Mesenchymal stem cell (in vitro differentiated cells and primary cell): ENCODE results near the gene ARRDC1.

Source experiments
- DNase-seq: peaks from one replicate; pipeline ENCODE4 v3.0.0-alpha.2; 2013
- H2AFZ ChIP-seq: one replicate; pipeline ENCODE4 v1.6.1; 2013; ENCODE audit warnings: low read depth, mild to moderate bottlenecking, control low read depth, inconsistent platforms, low read length, moderate library complexity
- H2AK5ac ChIP-seq: 2 replicates; pipeline ENCODE4 v1.6.1; 2013; ENCODE audit warnings: low read length, moderate library complexity, mild to moderate bottlenecking, inconsistent platforms; ENCODE audit not compliant: severe bottlenecking
- H2BK120ac ChIP-seq: one replicate; pipeline ENCODE4 v1.6.1; 2013; ENCODE audit warnings: low read depth, mild to moderate bottlenecking, inconsistent platforms, low read length, moderate library complexity
- H2BK12ac ChIP-seq, 2 experiments: one replicate each; pipeline ENCODE4 v1.6.1; 2013; ENCODE audit warnings: inconsistent platforms in 2 of 2, low read length in 2 of 2, mild to moderate bottlenecking in 2 of 2, moderate library complexity in 2 of 2, control low read depth in 1 of 2
- H2BK15ac ChIP-seq: one replicate; pipeline ENCODE4 v1.6.1; 2013; ENCODE audit warnings: mild to moderate bottlenecking, low read depth, inconsistent platforms; ENCODE audit not compliant: poor library complexity, severe bottlenecking
- H2BK5ac ChIP-seq: 2 replicates; pipeline ENCODE4 v1.6.1; 2013; ENCODE audit warnings: low read depth, mild to moderate bottlenecking, low read length, control low read depth, inconsistent platforms; ENCODE audit not compliant: poor library complexity, severe bottlenecking
- H3K14ac ChIP-seq, 2 experiments: one replicate each; pipeline ENCODE4 v1.6.1; 2013; ENCODE audit warnings: inconsistent platforms in 2 of 2, low read length in 2 of 2, control low read depth in 1 of 2, mild to moderate bottlenecking in 1 of 2, moderate library complexity in 1 of 2
- H3K18ac ChIP-seq, 2 experiments: one replicate each; pipeline ENCODE4 v1.6.1; 2013; ENCODE audit warnings: inconsistent platforms in 2 of 2, low read length in 2 of 2, control low read depth in 1 of 2, low read depth in 1 of 2, mild to moderate bottlenecking in 1 of 2
- H3K23ac ChIP-seq, 2 experiments: one replicate each; pipeline ENCODE4 v1.6.1; 2013; ENCODE audit warnings: inconsistent platforms in 2 of 2, low read length in 2 of 2, mild to moderate bottlenecking in 2 of 2, moderate library complexity in 2 of 2, control low read depth in 1 of 2
- H3K27ac ChIP-seq: 2 replicates; pipeline ENCODE4 v1.5.1; 2013; ENCODE audit warnings: mild to moderate bottlenecking, moderate library complexity, low read length, control low read depth, inconsistent platforms; ENCODE audit not compliant: poor library complexity, severe bottlenecking
- H3K27me3 ChIP-seq, 2 experiments: 2 replicates each; pipeline versions ENCODE4 v1.6.1 to v1.7.0; 2013; ENCODE audit warnings: low read length in 2 of 2, mild to moderate bottlenecking in 2 of 2, moderate library complexity in 2 of 2, control low read depth in 1 of 2, inconsistent platforms in 1 of 2; ENCODE audit not compliant: control insufficient read depth in 1 of 2, insufficient read depth in 1 of 2
- H3K36me3 ChIP-seq, 2 experiments: 2 replicates each; pipeline versions ENCODE4 v1.6.1 to v1.7.0; 2013; ENCODE audit warnings: low read length in 2 of 2, control low read depth in 1 of 2, inconsistent platforms in 1 of 2, low read depth in 1 of 2, mild to moderate bottlenecking in 1 of 2; ENCODE audit not compliant: insufficient read depth in 2 of 2, control insufficient read depth in 1 of 2
- H3K4ac ChIP-seq, 2 experiments: one replicate each; pipeline ENCODE4 v1.6.1; 2013; ENCODE audit warnings: inconsistent platforms in 2 of 2, low read length in 2 of 2, mild to moderate bottlenecking in 2 of 2, moderate library complexity in 2 of 2, control low read depth in 1 of 2, low read depth in 1 of 2
- H3K4me1 ChIP-seq: 2 replicates; pipeline ENCODE4 v1.6.1; 2013; ENCODE audit warnings: low read depth, low read length, control low read depth; ENCODE audit not compliant: control insufficient read depth, insufficient read depth
- H3K4me2 ChIP-seq: 2 replicates; pipeline ENCODE4 v1.6.1; 2013; ENCODE audit warnings: low read length, mild to moderate bottlenecking, inconsistent platforms; ENCODE audit not compliant: poor library complexity, severe bottlenecking
- H3K4me3 ChIP-seq, 2 experiments: 2 replicates each; pipeline versions ENCODE4 v1.5.1 to v1.7.0; 2013; ENCODE audit warnings: low read length in 2 of 2, mild to moderate bottlenecking in 2 of 2, control low read depth in 1 of 2, low read depth in 1 of 2; ENCODE audit not compliant: insufficient read depth in 1 of 2
- H3K79me1 ChIP-seq: replicated peaks from 2 replicates; pipeline ENCODE4 v1.6.1; 2013; ENCODE audit warnings: mild to moderate bottlenecking, control low read depth, low read length, inconsistent platforms; ENCODE audit not compliant: poor library complexity, severe bottlenecking
- H3K9ac ChIP-seq: 2 replicates; pipeline ENCODE4 v1.7.0; 2013; ENCODE audit warnings: mild to moderate bottlenecking, low read length, moderate library complexity
- H3K9me3 ChIP-seq: 2 replicates; pipeline ENCODE4 v1.7.0; 2013; ENCODE audit warnings: mild to moderate bottlenecking, low read length; ENCODE audit not compliant: control insufficient read depth
- H4K8ac ChIP-seq: one replicate; pipeline ENCODE4 v1.6.1; 2013; ENCODE audit warnings: inconsistent platforms, mild to moderate bottlenecking, low read length, moderate library complexity
- H4K91ac ChIP-seq: one replicate; pipeline ENCODE4 v1.6.1; 2013; ENCODE audit warnings: mild to moderate bottlenecking, low read length, inconsistent platforms
- WGBS: methylation state at CpG from one replicate; pipeline ENCODE4 v1.1.7; 2013; ENCODE audit warnings: mixed read lengths; 5-methylcytosine and 5-hydroxymethylcytosine counted together

The ARRDC1 gene

GRCh38 chr9:137640862-137641261, 35.4 kb downstream of the ARRDC1 start:
- Histone ChIP-seq H3K36me3 (peaks cover 10 to 15% of the 10 kb centered on the region in 2 experiments), H2AFZ (no peak overlapping the region), H3K18ac (no peak overlapping the region), H3K4me3 (no peak overlapping the region), H2AK5ac (no peak overlapping the region), H3K4me1 (no peaks in the 10 kb centered on the region), H3K4me2 (no peak overlapping the region), H3K27ac (no peak overlapping the region), H2BK120ac (no peak overlapping the region), H3K79me1 (peaks cover 6% of the 10 kb centered on the region), H4K8ac (no peak overlapping the region), H3K4ac (no peak overlapping the region), H2BK15ac (no peak overlapping the region), H3K9me3 (no peaks in the 10 kb centered on the region), H3K27me3 (no peaks in the 10 kb centered on the region), H2BK12ac (no peak overlapping the region), H3K23ac (no peak overlapping the region), H2BK5ac (no peak overlapping the region), H3K14ac (no peak overlapping the region), H4K91ac (no peak overlapping the region), H3K9ac (no peak overlapping the region)
- no peak for DNase-seq
- WGBS = 90% methylated on average over 5 of the region's 5 CpGs

- Histone ChIP-seq H2AK5ac (no peak overlapping the region), H2BK5ac (no peak overlapping the region), H3K4me1 (no peaks in the 10 kb centered on the region), H3K27ac (no peak overlapping the region), H3K4ac (no peak overlapping the region), H2BK15ac (no peak overlapping the region), H3K27me3 (no peaks in the 10 kb centered on the region), H3K18ac (no peak overlapping the region), H3K9me3 (no peaks in the 10 kb centered on the region), H2BK120ac (no peak overlapping the region), H3K9ac (no peak overlapping the region), H4K91ac (no peak overlapping the region), H4K8ac (no peak overlapping the region), H3K14ac (no peak overlapping the region), H3K79me1 (peaks cover 8% of the 10 kb centered on the region), H3K4me3 (no peak overlapping the region), H3K4me2 (no peak overlapping the region), H3K36me3 (peaks cover 12 to 24% of the 10 kb centered on the region in 2 experiments), H2BK12ac (no peak overlapping the region), H2AFZ (no peak overlapping the region), H3K23ac (no peak overlapping the region)
- 97% methylated on average over 8 of the region's 10 CpGs for WGBS
- no peak for DNase-seq
Observed at GRCh38 chr9:137642118-137642601, 36.7 kb downstream of the ARRDC1 start.

- WGBS = 98% methylated on average over 5 of the region's 5 CpGs
- DNase-seq = no peak
- H2BK120ac ChIP-seq = no peak overlapping the region
- H3K14ac ChIP-seq = no peak overlapping the region
- H4K8ac ChIP-seq = no peak overlapping the region
- H3K79me1 ChIP-seq = peaks cover 8% of the 10 kb centered on the region
- no peak overlapping the region for H3K23ac ChIP-seq
- H2AK5ac ChIP-seq = no peak overlapping the region
- H2BK12ac ChIP-seq = no peak overlapping the region
- no peaks in the 10 kb centered on the region for H3K4me1 ChIP-seq
- H4K91ac ChIP-seq = no peak overlapping the region
- no peak overlapping the region for H3K9ac ChIP-seq
- no peaks in the 10 kb centered on the region for H3K9me3 ChIP-seq
- H3K18ac ChIP-seq = no peak overlapping the region
- H3K27me3 ChIP-seq = no peaks in the 10 kb centered on the region
- H2BK15ac ChIP-seq = no peak overlapping the region
- peaks cover 13 to 24% of the 10 kb centered on the region in 2 experiments for H3K36me3 ChIP-seq
- H2BK5ac ChIP-seq = no peak overlapping the region
- no peak overlapping the region for H2AFZ ChIP-seq
- H3K4me2 ChIP-seq = no peak overlapping the region
- no peak overlapping the region for H3K4ac ChIP-seq
- H3K4me3 ChIP-seq = no peak overlapping the region
- no peak overlapping the region for H3K27ac ChIP-seq
Observed at GRCh38 chr9:137642892-137643291, 37.4 kb downstream of the ARRDC1 start.

GRCh38 chr9:137643921-137644320, 38.4 kb downstream of the ARRDC1 start:
- DNase-seq = no peak
- no peak overlapping the region for H3K4me2 ChIP-seq
- no peak overlapping the region for H2AFZ ChIP-seq
- no peak overlapping the region for H2AK5ac ChIP-seq
- H3K18ac ChIP-seq = no peak overlapping the region
- H3K36me3 ChIP-seq = peaks cover 13 to 25% of the 10 kb centered on the region in 2 experiments
- 93% methylated on average over 14 of the region's 14 CpGs for WGBS
- H2BK5ac ChIP-seq = no peak overlapping the region
- peak overlapping the region; percentile 32 for H4K8ac ChIP-seq
- peaks cover 11% of the 10 kb centered on the region for H3K79me1 ChIP-seq
- H3K27ac ChIP-seq = no peak overlapping the region
- no peak overlapping the region for H2BK15ac ChIP-seq
- H3K27me3 ChIP-seq = no peaks in the 10 kb centered on the region
- H3K9ac ChIP-seq = no peak overlapping the region
- no peaks in the 10 kb centered on the region for H3K9me3 ChIP-seq
- no peak overlapping the region for H2BK12ac ChIP-seq
- H4K91ac ChIP-seq = no peak overlapping the region
- H3K4me1 ChIP-seq = no peaks in the 10 kb centered on the region
- H3K23ac ChIP-seq = no peak overlapping the region
- no peak overlapping the region for H2BK120ac ChIP-seq
- no peak overlapping the region for H3K4ac ChIP-seq
- H3K14ac ChIP-seq = peak overlapping the region in 1 of 2 experiments; percentile 51
- H3K4me3 ChIP-seq = no peak overlapping the region
